Measurements from ENCODE around the gene FHL5.
"Not testable (repeated sequence)": the region's sequence is repeated elsewhere in the genome, so short reads cannot be mapped to it uniquely, and the experiment has no call there.

Gene FHL5

GRCh38 chr6:96562886-96563285 lies at the start of gene FHL5:
Gene FHL5 (plus strand): TSS chr6:96563128. CDS start chr6:96603614, 40,486 bp downstream.
- no peak for DNase-seq

- peak; percentile 36 for DNase-seq
Observed at GRCh38 chr6:96520171-96521115, 42.5 kb upstream of the FHL5 start.

- no peak for DNase-seq
Observed at GRCh38 chr6:96521306-96521643, 41.7 kb upstream of the FHL5 start.

GRCh38 chr6:96521644-96522464 lies 41.1 kb upstream of the FHL5 start, which contains the start of gene UFL1:
Gene UFL1 (plus strand): TSS chr6:96521806. CDS start chr6:96521874, 68 bp downstream.
- peak; percentile 98 for DNase-seq

GRCh38 chr6:96522465-96523009 lies 40.4 kb upstream of the FHL5 start:
- DNase-seq = peak; percentile 61

GRCh38 chr6:96528193-96528592 lies 34.7 kb upstream of the FHL5 start:
- DNase-seq = no peak

- no peak for DNase-seq
Observed at GRCh38 chr6:96532399-96532798, 30.5 kb upstream of the FHL5 start.

- DNase-seq = no peak
Observed at GRCh38 chr6:96537726-96538125, 25.2 kb upstream of the FHL5 start.

GRCh38 chr6:96542702-96543101 lies 20.2 kb upstream of the FHL5 start:
- DNase-seq = peak; percentile 64

- peak; percentile 15 for DNase-seq
Observed at GRCh38 chr6:96545882-96546281, 17.0 kb upstream of the FHL5 start.

GRCh38 chr6:96547654-96548053 lies 15.3 kb upstream of the FHL5 start:
- DNase-seq = no peak

- no peak for DNase-seq
Observed at GRCh38 chr6:96554558-96554957, 8.4 kb upstream of the FHL5 start.

- DNase-seq = not testable (repeated sequence)
Observed at GRCh38 chr6:96559740-96560139, 3.2 kb upstream of the FHL5 start.

GRCh38 chr6:96563853-96564252 lies 925 bp downstream of the FHL5 start:
- no peak for DNase-seq

- DNase-seq = no peak
Observed at GRCh38 chr6:96570053-96570452, 7.1 kb downstream of the FHL5 start.

GRCh38 chr6:96571551-96571950 lies 8.6 kb downstream of the FHL5 start:
- no peak for DNase-seq

- DNase-seq = no peak
Observed at GRCh38 chr6:96575359-96575758, 12.4 kb downstream of the FHL5 start.

GRCh38 chr6:96576221-96576620 lies 13.3 kb downstream of the FHL5 start:
- peak; percentile 62 for DNase-seq

GRCh38 chr6:96582021-96582420 lies 19.1 kb downstream of the FHL5 start:
- no peak for DNase-seq

- DNase-seq = no peak
Observed at GRCh38 chr6:96582436-96582835, 19.5 kb downstream of the FHL5 start.

GRCh38 chr6:96604420-96604819 lies 41.5 kb downstream of the FHL5 start:
- no peak for DNase-seq

- DNase-seq = no peak
Observed at GRCh38 chr6:96608074-96608473, 45.1 kb downstream of the FHL5 start.

GRCh38 chr6:96610019-96610418 lies 47.1 kb downstream of the FHL5 start:
- no peak for DNase-seq
